Suppressor macrophage treated with lipopolysaccharide for 1 hour (primary cell): ENCODE data around the gene IFI27L1.

Experiments used
- DNase-seq, 3 donors: peaks; one replicate each; pipeline ENCODE4 v3.0.0-alpha.2; 2020 to 2022

IFI27L1 gene

DNA sequence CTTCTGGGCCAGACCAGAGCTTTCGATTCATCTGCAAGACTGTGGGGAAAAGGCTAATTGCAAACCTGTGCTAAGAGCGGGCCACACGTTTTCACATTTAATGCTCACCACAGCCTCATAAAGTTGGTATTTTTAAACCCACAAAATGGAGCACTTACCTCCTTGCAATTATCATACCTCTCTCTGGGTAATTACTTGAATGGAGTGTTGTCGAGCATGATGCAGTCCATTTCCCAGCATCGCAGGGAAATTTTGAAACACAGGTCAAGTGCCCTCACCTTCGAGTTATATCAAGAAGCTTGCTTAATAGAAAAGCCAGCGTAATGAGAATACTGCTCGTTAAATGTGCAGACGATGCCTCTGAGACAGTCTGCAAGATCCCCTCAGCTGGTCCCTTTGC is 57.1 kb downstream of the IFI27L1 start:
- no peak for DNase-seq

DNA sequence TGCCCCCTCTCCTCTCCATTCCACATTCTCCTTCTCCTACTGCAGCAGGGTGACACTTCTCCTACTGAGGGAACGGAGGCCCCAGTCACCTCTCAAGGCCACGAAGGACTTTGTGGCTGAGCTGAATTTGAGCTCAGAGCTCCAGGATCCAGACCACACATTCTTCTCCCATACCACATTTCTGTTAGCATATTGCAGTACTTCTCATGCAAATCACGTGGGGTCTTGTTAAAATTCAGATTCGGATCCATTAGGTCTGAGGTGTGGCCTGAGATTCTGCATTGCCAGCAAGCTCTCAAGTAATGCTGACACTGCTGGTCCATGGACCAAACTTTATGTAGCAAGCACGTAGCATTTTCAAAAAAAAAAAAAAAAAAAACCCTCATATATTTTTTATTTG is 57.9 kb downstream of the IFI27L1 start:
- DNase-seq, result no peak

- no peak for DNase-seq
Measured at GRCh38 chr14:94139421-94139820, 58.3 kb downstream of the IFI27L1 start.

DNA sequence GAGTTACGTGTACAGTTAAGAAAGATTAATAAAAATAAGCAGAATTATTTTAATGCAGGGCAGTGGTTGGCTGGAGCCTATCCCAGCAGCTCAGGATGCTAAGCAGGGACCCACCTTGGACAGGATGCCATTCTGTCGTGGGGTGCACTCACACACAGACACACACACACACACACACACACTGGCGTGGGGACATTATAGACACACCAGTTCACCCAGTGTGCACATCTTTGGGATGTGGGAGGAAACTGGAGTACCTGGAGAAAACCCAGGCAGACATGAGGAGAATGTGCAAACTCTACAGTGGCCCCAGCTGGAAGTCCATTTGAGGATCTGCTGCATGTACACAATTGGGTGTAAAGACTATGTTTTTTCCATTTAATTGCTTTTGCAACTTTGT is 61.1 kb downstream of the IFI27L1 start:
- DNase-seq, result no peak

DNA sequence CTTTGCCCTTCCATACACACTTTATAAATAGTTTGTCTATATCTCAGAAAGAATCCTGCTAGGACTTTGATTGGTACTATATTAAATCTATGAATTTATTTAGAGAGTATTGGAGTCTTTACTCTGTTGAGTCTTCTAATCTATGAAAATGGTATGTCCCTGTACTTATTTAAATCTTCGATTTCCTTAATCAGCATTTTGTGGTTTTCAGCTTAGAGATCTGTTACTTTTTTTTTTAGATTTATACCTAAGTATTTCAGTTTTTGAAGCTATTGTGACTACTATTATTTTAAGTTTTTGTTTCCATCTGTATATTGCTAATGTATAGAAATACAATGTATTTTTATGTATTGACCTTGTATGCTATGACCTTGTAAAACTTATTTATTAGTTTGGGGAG is 61.7 kb downstream of the IFI27L1 start:
- DNase-seq, result no peak

DNA sequence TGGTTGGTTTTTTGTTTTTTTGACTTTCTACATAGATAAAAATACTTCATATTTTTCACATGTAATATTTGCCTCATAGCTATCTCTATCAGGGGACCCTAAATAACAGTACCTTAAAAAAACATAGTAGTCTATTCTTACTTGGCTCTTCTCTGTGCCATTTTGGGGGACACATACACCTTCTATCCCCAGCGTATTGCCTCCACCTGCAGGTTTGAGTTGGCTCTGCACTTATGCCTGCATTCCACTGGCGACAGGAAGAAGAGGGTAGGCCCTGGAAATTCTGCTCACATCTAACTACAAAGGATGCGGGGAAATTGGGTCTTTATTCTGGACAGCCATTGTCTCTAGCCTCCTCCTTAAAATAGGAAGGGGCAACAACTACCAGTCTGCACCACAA is 62.1 kb downstream of the IFI27L1 start:
- DNase-seq, result no peak

GRCh38 chr14:94143711-94144110 is 62.6 kb downstream of the IFI27L1 start:
- DNase-seq, result no peak

DNA sequence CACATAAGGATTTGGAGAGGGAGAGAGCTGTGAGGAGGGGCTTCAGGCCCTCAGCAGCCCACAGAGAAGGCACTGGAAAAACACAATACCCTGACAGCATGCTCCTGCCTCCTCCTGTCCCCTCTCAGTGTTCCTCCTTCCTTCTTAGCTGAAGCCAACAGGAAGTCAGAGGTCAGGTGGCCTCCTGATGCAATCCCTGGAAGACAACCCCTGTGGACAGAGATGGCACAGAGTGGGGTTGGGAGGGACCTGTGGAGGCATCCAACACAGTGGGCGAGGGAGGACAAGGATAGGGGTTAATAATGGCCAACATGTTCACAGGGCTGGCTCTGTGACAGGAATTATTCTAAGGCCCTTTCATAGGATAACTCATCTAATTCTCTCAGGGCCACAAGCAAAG is 63.7 kb downstream of the IFI27L1 start:
- peak; percentile 21 to 36 (median 35) for DNase-seq

DNA sequence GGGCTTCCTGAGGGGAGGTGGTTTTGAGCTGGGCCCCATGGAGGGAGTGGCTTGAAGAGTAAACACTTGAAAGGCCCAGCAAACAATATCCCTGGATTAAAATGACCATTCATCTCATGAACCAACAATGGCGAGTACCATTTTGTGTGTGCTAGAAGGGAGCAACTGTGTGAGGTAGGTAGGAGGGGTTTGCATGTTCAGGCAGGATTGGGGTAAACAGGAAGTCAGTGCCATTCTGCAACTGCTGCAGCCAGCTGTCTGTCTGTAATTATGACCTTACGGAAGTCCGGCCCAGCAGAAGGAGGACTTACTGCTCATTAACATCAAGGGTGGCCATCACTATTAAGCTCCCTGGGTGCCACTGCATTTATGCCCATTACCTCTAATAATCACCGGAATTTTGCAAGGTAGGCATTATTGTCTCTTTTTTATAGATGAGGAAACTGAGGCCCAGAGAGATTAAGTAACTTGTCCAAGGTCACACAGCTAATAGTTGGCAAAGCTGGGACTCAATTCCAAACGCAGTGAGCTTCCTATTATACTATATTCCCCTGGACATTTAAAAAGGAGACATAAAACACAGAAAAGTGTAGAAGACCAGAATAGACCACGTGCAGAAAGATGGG is 64.9 kb downstream of the IFI27L1 start:
- DNase-seq, result no peak
